ENCODE measurements around the gene NRCAM.
"Not testable (repeated sequence)": the region's sequence is repeated elsewhere in the genome, so short reads cannot be mapped to it uniquely, and the experiment has no call there.

Gene NRCAM

GRCh38 chr7:108285778-108286177 is 170.5 kb downstream of the NRCAM start:
- Histone ChIP-seq H3K27ac (ENCODE audit: low read length) (no peak overlapping the region), H3K9me3 (ENCODE audit: control insufficient read depth in 1 of 2, low read length in 2 of 2) (no peaks in the 10 kb centered on the region), H3K4me3 (ENCODE audit: low read depth in 1 of 2, low read length in 2 of 2) (no peak overlapping the region), H3K36me3 (ENCODE audit: control insufficient read depth in 1 of 2, insufficient read depth in 2 of 2, low read length in 2 of 2) (no peaks in the 10 kb centered on the region), H3K4me1 (ENCODE audit: control insufficient read depth in 1 of 2, insufficient read depth in 2 of 2, low read length in 2 of 2) (no peaks in the 10 kb centered on the region), H3K27me3 (ENCODE audit: low read depth, low read length) (no peaks in the 10 kb centered on the region)

- no peaks in the 10 kb centered on the region for H3K27me3 ChIP-seq (ENCODE audit: low read depth, low read length)
- H3K9me3 ChIP-seq (ENCODE audit: control insufficient read depth in 1 of 2, low read length in 2 of 2): no peaks in the 10 kb centered on the region
- H3K4me1 ChIP-seq (ENCODE audit: control insufficient read depth in 1 of 2, insufficient read depth in 2 of 2, low read length in 2 of 2): no peaks in the 10 kb centered on the region
- no peak overlapping the region for H3K4me3 ChIP-seq (ENCODE audit: low read depth in 1 of 2, low read length in 2 of 2)
- H3K36me3 ChIP-seq (ENCODE audit: control insufficient read depth in 1 of 2, insufficient read depth in 2 of 2, low read length in 2 of 2): no peaks in the 10 kb centered on the region
- no peak overlapping the region for H3K27ac ChIP-seq (ENCODE audit: low read length)
These were observed 171.2 kb downstream of the NRCAM start for GRCh38 chr7:108285003-108285368.

DNA sequence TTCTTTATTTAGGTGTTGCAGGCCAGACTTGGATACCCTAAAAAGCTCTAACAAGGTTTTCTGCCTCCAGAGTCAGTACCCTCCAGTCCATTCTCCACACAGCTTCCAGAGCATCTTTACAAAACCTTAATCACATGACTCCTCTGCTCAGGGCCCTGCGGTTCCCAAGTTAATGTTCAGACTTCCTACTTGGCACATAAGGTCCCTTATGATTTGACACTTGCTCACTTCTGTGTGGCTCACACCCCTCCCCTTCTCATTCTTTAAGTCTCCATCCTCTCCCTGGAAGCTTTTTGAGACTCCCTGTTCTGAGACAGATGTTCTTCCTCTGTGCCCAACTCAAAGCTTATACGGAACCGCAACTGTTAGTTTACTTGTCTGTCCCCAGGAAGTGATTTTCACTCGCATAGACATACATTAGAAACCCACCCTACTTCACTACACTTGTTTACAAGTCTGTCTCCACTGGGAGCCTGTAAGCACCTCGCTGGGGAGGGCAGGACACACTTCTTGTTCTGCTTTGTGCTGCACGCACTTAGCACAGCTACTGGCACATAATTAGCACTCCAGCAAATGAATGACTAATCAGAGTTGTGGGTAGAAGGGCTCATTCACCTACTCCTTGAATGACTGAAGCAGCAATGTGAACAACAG is 171.8 kb downstream of the NRCAM start:
- Histone ChIP-seq H3K4me3 (ENCODE audit: low read depth in 1 of 2, low read length in 2 of 2) (no peak overlapping the region), H3K27me3 (ENCODE audit: low read depth, low read length) (no peaks in the 10 kb centered on the region), H3K27ac (ENCODE audit: low read length) (no peak overlapping the region)

GRCh38 chr7:108283252-108283651 is 173.0 kb downstream of the NRCAM start:
- Histone ChIP-seq H3K27me3 (ENCODE audit: low read depth, low read length) (no peaks in the 10 kb centered on the region), H3K9me3 (ENCODE audit: control insufficient read depth in 1 of 2, low read length in 2 of 2) (no peaks in the 10 kb centered on the region), H3K4me3 (ENCODE audit: low read depth in 1 of 2, low read length in 2 of 2) (no peak overlapping the region), H3K4me1 (ENCODE audit: control insufficient read depth in 1 of 2, insufficient read depth in 2 of 2, low read length in 2 of 2) (no peaks in the 10 kb centered on the region), H3K36me3 (ENCODE audit: control insufficient read depth in 1 of 2, insufficient read depth in 2 of 2, low read length in 2 of 2) (no peaks in the 10 kb centered on the region), H3K27ac (ENCODE audit: low read length) (no peak overlapping the region)

More for the DNA sequence above, 171.8 kb downstream of the NRCAM start:
- Histone ChIP-seq H3K9me3 (ENCODE audit: control insufficient read depth in 1 of 2, low read length in 2 of 2) (no peaks in the 10 kb centered on the region), H3K36me3 (ENCODE audit: control insufficient read depth in 1 of 2, insufficient read depth in 2 of 2, low read length in 2 of 2) (no peaks in the 10 kb centered on the region), H3K4me1 (ENCODE audit: control insufficient read depth in 1 of 2, insufficient read depth in 2 of 2, low read length in 2 of 2) (no peaks in the 10 kb centered on the region)

DNA sequence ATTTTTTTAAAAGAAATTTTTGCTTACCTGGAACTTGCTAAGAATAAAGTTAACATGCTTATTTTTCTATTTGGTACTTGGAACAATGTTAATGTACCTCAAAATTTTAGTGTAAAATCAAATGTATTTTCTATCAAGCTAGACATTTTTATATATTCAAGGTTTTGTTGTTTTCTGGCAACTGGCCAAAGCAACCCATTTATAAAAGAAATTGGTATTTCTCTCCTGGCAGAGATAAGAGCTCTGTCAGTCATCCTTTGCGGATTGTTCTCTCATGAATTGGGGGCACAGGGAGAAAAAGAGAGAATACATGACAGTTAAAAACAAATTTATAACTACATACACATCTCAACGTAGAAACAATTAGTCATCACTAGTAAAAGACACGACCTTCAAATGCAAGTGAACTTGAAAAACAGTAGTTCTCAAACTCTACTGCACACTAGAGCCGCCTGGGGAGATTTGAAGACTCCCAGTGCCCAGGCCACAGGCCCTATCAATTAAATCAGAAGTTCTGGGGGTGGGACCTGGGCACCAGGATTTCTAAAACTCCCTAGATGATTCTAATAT is 173.7 kb downstream of the NRCAM start:
- Histone ChIP-seq H3K27me3 (ENCODE audit: low read depth, low read length) (no peaks in the 10 kb centered on the region), H3K4me1 (ENCODE audit: control insufficient read depth in 1 of 2, insufficient read depth in 2 of 2, low read length in 2 of 2) (no peaks in the 10 kb centered on the region), H3K27ac (ENCODE audit: low read length) (no peak overlapping the region), H3K36me3 (ENCODE audit: control insufficient read depth in 1 of 2, insufficient read depth in 2 of 2, low read length in 2 of 2) (no peaks in the 10 kb centered on the region), H3K4me3 (ENCODE audit: low read depth in 1 of 2, low read length in 2 of 2) (no peak overlapping the region), H3K9me3 (ENCODE audit: control insufficient read depth in 1 of 2, low read length in 2 of 2) (no peaks in the 10 kb centered on the region)

DNA sequence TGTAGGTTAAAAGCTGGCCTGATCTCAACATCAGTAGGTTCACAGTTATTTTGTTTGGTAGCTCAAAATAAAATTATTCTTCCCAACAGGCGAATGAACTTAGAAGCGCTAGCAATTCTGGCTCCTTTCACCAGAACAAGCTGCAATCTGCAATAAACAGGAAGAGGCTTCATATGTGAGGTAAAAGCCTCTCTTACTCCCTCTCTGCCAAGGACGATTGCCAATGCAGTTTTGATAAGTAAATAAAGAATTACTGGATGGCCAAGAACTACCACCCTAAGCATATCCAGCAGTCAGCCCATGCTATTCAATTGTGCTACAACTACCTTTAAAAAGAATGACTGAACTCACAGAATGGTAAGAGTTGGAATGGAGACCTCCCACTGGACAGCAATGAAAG is 176.1 kb downstream of the NRCAM start:
- no peak overlapping the region for H3K4me3 ChIP-seq (ENCODE audit: low read depth in 1 of 2, low read length in 2 of 2)
- no peaks in the 10 kb centered on the region for H3K27me3 ChIP-seq (ENCODE audit: low read depth, low read length)
- H3K27ac ChIP-seq (ENCODE audit: low read length): no peak overlapping the region
- H3K36me3 ChIP-seq (ENCODE audit: control insufficient read depth in 1 of 2, insufficient read depth in 2 of 2, low read length in 2 of 2): no peaks in the 10 kb centered on the region
- no peaks in the 10 kb centered on the region for H3K4me1 ChIP-seq (ENCODE audit: control insufficient read depth in 1 of 2, insufficient read depth in 2 of 2, low read length in 2 of 2)
- no peaks in the 10 kb centered on the region for H3K9me3 ChIP-seq (ENCODE audit: control insufficient read depth in 1 of 2, low read length in 2 of 2)

DNA sequence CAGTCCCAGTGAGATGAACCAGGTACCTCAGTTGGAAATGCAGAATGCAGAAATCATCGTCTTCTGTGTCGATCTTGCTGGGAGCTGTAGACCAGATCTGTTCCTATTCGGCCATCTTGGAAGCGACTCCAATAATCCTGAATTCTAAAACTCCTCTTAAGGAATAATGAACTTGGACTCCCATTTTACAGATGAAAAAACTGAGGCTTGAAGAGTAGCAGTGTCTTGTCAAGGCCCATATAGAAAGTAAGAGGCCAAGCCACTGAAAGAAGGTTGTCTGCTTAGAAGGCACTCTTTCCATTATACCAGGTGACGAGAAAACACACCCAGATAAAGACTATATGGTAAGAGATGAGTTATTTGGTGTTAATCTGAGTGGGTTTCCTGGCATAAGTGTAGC is 177.5 kb downstream of the NRCAM start:
- Histone ChIP-seq H3K36me3 (ENCODE audit: control insufficient read depth in 1 of 2, insufficient read depth in 2 of 2, low read length in 2 of 2) (no peaks in the 10 kb centered on the region), H3K4me3 (ENCODE audit: low read depth in 1 of 2, low read length in 2 of 2) (no peak overlapping the region), H3K4me1 (ENCODE audit: control insufficient read depth in 1 of 2, insufficient read depth in 2 of 2, low read length in 2 of 2) (no peaks in the 10 kb centered on the region), H3K27ac (ENCODE audit: low read length) (no peak overlapping the region), H3K27me3 (ENCODE audit: low read depth, low read length) (no peaks in the 10 kb centered on the region), H3K9me3 (ENCODE audit: control insufficient read depth in 1 of 2, low read length in 2 of 2) (no peaks in the 10 kb centered on the region)

- Histone ChIP-seq H3K4me3 (ENCODE audit: low read depth in 1 of 2, low read length in 2 of 2) (no peak overlapping the region), H3K4me1 (ENCODE audit: control insufficient read depth in 1 of 2, insufficient read depth in 2 of 2, low read length in 2 of 2) (no peaks in the 10 kb centered on the region), H3K27me3 (ENCODE audit: low read depth, low read length) (no peaks in the 10 kb centered on the region), H3K36me3 (ENCODE audit: control insufficient read depth in 1 of 2, insufficient read depth in 2 of 2, low read length in 2 of 2) (no peaks in the 10 kb centered on the region), H3K27ac (ENCODE audit: low read length) (no peak overlapping the region), H3K9me3 (ENCODE audit: control insufficient read depth in 1 of 2, low read length in 2 of 2) (no peaks in the 10 kb centered on the region)
These were observed 178.0 kb downstream of the NRCAM start for GRCh38 chr7:108278281-108278680.

DNA sequence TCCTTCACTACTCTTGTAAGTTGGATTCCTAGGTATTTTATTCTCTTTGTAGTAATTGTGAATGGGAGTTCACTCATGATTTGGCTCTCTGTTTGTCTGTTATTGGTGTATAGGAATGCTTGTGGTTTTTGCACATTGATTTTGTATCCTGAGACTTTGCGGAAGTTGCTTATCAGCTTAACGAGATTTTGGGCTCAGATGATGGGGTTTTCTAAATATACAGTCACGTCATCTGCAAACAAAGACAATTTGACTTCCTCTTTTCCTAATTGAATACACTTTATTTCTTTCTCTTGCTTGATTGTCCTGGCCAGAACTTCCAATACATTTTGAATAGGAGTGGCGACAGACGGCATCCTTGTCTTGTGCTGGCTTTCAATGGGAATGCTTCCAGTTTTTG is 181.8 kb downstream of the NRCAM start:
- H3K4me3 ChIP-seq (ENCODE audit: low read depth in 1 of 2, low read length in 2 of 2); H3K27ac ChIP-seq (ENCODE audit: low read length); H3K9me3 ChIP-seq (ENCODE audit: control insufficient read depth in 1 of 2, low read length in 2 of 2); H3K4me1 ChIP-seq (ENCODE audit: control insufficient read depth in 1 of 2, insufficient read depth in 2 of 2, low read length in 2 of 2); H3K36me3 ChIP-seq (ENCODE audit: control insufficient read depth in 1 of 2, insufficient read depth in 2 of 2, low read length in 2 of 2); H3K27me3 ChIP-seq (ENCODE audit: low read depth, low read length): not testable (repeated sequence)

DNA sequence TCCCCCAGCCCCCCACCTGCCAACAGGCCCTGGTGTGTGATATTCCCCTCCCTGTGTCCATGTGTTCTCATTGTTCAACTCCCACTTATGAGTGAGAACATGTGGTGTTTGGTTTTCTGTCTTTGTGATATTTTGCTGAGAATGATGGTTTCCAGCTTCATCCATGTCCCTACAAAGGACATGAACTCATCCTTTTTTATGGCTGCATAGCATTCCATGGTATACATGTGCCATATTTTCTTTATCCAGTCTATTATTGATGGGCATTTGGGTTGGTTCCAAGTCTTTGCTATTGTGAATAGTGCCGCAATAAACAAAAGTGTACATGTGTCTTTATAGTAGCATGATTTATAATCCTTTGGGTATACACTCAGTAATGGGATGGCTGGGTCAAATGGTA is 183.3 kb downstream of the NRCAM start:
- not testable (repeated sequence) for H3K4me1 ChIP-seq (ENCODE audit: control insufficient read depth in 1 of 2, insufficient read depth in 2 of 2, low read length in 2 of 2); H3K9me3 ChIP-seq (ENCODE audit: control insufficient read depth in 1 of 2, low read length in 2 of 2); H3K27ac ChIP-seq (ENCODE audit: low read length); H3K36me3 ChIP-seq (ENCODE audit: control insufficient read depth in 1 of 2, insufficient read depth in 2 of 2, low read length in 2 of 2); H3K27me3 ChIP-seq (ENCODE audit: low read depth, low read length); H3K4me3 ChIP-seq (ENCODE audit: low read depth in 1 of 2, low read length in 2 of 2)

DNA sequence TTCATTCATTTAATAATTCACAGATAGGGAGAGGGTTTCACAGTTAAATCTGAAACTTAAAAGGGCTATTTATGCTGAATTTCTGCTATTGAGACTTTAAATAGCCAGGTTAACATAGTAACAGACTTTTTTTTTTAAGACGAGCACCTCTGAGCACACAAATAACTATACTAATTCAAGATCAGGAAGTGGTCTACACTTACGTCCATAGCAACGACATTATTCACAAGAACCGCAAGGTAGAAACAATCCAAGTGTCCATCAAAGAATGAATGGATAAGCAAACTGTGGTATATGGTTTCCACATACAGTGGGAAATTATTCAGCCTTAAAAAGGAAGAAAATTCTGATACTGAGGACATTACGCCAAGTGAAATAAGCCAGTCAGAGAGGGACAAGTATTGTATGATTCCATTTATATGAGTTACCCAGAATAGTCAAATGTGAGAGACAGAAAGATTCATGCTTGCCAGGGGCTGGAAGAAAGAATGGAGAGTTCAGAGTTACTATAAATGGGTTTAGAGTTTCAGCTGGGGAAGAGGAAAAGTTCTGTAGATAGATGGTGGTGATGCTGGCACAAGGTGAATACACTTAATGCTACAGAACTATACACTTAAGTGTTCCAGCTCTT is 185.7 kb downstream of the NRCAM start:
- no peaks in the 10 kb centered on the region for H3K9me3 ChIP-seq (ENCODE audit: control insufficient read depth in 1 of 2, low read length in 2 of 2)
- H3K4me1 ChIP-seq (ENCODE audit: control insufficient read depth in 1 of 2, insufficient read depth in 2 of 2, low read length in 2 of 2): no peaks in the 10 kb centered on the region
- H3K36me3 ChIP-seq (ENCODE audit: control insufficient read depth in 1 of 2, insufficient read depth in 2 of 2, low read length in 2 of 2): no peaks in the 10 kb centered on the region
- H3K27me3 ChIP-seq (ENCODE audit: low read depth, low read length): no peaks in the 10 kb centered on the region
- no peak overlapping the region for H3K27ac ChIP-seq (ENCODE audit: low read length)
- H3K4me3 ChIP-seq (ENCODE audit: low read depth in 1 of 2, low read length in 2 of 2): no peak overlapping the region
